ENCODE measurements around the gene LDLRAD2.

DNA sequence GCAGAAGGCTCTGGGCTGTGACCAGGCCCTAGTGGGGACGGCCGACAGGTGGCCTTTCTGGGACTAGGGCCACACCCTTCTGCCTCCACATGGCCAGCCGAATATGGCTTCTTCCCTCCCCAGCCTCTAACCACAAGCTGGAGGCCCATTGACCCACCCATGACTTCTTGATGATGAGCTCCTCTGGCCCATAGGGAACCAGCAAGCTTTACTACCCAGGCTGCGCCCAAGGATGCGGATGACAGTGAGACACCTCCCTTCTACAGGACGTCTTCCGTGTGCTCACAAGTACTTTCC lies 41.0 kb downstream of the LDLRAD2 start:
- TF ChIP-seq CTCF (conservative IDR thresholded peaks at IDR 0.05; ENCODE audit: low read depth, low read length) (no peak), EZH2 (IDR thresholded peaks at IDR 0.05; ENCODE audit: low read length, unreplicated experiment) (no peak), EZH2phosphoT487 (IDR thresholded peaks at IDR 0.05; ENCODE audit: borderline replicate concordance, low read length) (no peak)

Data from PC-3 (cell line).